GM12878 (cell line): ENCODE data around the gene ARL4C.

Source experiments
- CEBPB ChIP-seq, 2 experiments: fragments of 150-350 bp in 1 of 2; IDR thresholded peaks; 2 replicates each; pipeline ENCODE4 v1.6.1; 2012 to 2014; ENCODE audit warnings: low read depth in 2 of 2, low read length in 2 of 2, borderline replicate concordance in 1 of 2, inconsistent platforms in 1 of 2
- NRF1 ChIP-seq: conservative IDR thresholded peaks from 2 replicates; pipeline ENCODE4 v1.6.1; 2011; ENCODE audit warnings: mild to moderate bottlenecking, low read depth, low read length, improper control_type of control experiment
- ZNF217 ChIP-seq: fragments of 450-650 bp; IDR thresholded peaks from 2 replicates; pipeline ENCODE4 v1.6.1; 2017; ENCODE audit warnings: antibody characterized with exemption, mild to moderate bottlenecking

DNA sequence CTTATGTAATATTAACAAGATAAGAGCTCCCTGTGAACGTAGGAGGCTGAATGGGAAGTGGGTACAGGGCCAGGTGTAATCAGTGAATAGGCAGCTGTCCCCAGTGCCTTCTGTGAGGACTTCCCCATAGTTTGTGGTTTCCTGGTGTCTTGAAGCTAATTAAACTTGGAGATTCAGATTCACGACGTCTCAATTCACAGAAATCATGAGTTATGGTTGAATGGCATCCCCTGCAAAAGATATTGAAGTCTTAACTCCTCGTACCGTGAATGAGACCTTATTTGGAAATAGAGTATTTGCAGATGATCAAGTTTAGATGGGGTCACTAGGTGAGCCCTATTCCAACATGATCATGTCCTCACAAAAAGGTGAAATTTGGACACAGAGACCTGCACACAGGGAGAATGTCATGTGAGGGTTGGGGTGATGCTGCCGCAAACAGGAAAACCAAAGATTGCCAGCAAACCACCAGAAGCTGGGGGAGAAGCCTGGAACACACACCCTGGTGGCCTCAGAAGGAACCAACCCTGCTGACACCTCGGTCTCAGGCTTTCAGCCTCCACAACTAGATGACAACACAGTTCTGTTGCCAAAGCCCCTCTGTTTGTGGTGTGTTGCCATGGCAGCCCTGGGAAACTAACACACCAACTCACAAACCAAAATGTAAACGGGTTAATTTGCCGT, 13.2 kb downstream of the ARL4C start:
- no peak for TF ChIP-seq ZNF217
- TF ChIP-seq NRF1: no peak
- TF ChIP-seq CEBPB (IDR thresholded peaks at IDR 0.05; ENCODE audit: borderline replicate concordance in 1 of 2, low read depth in 2 of 2, low read length in 2 of 2): no peak
